ENCODE data around the gene RAB6D.
"Not testable (repeated sequence)": the region's sequence is repeated elsewhere in the genome, so short reads cannot be mapped to it uniquely, and the experiment has no call there.

RAB6D gene

DNA sequence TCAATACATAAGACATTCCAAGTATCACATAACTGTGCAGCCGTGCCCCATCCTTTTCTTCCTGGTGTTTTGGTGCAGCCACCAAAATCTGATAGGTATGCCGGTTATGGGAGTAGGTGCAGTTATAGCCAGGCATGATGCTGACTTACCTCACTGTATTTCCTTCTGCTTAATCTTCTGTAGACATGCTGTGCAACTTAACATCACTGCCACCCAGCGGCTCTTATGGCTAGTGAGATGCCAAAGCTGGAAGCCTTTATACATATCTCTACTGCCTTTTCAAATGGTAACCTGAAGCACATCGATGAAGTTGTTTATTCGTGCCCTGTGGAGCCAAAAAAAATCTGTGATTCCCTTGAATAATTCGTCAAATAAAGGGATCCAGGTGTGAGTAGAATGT lies 28.6 kb downstream of the RAB6D start:
- DNase-seq (ENCODE audit: low spot score); H3K27ac Mint-ChIP-seq; H3K4me3 Mint-ChIP-seq; H3K9me3 Mint-ChIP-seq; H3K36me3 Mint-ChIP-seq (ENCODE audit: low read depth); H3K4me1 Mint-ChIP-seq (ENCODE audit: low read depth): not testable (repeated sequence)
- peaks cover 31% of the 10 kb centered on the region for H3K27me3 Mint-ChIP-seq (ENCODE audit: low read depth)

DNA sequence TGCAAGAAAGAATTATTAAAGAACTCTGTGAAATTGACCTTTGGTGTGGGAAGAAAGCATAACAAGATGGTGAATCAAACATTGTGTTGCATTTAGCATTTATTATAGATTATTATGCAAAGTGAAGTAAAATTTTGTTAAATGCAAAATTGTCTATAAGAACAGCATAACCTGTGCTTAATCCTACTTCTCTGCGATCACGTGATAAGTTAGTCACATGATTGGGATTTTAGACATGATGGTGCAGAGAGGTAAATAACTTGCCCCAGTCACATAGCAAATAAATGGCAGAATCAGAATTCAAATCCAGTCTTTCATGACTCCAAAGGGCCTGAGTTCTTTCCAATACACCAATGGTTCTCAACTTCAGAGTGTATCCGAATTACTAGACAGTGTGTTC lies 31.3 kb downstream of the RAB6D start:
- DNase-seq (ENCODE audit: low spot score); H3K4me1 Mint-ChIP-seq (ENCODE audit: low read depth): not testable (repeated sequence)
- peaks cover 37% of the 10 kb centered on the region for H3K27me3 Mint-ChIP-seq (ENCODE audit: low read depth)

GRCh38 chr2:131331000-131331399 lies 33.0 kb downstream of the RAB6D start:
- peaks cover 33% of the 10 kb centered on the region for H3K27me3 Mint-ChIP-seq (ENCODE audit: low read depth)
- H3K9me3 Mint-ChIP-seq; DNase-seq (ENCODE audit: low spot score): not testable (repeated sequence)

More for the DNA sequence above, 31.3 kb downstream of the RAB6D start:
- H3K9me3 Mint-ChIP-seq; H3K27ac Mint-ChIP-seq; H3K36me3 Mint-ChIP-seq (ENCODE audit: low read depth); H3K4me3 Mint-ChIP-seq: not testable (repeated sequence)

DNA sequence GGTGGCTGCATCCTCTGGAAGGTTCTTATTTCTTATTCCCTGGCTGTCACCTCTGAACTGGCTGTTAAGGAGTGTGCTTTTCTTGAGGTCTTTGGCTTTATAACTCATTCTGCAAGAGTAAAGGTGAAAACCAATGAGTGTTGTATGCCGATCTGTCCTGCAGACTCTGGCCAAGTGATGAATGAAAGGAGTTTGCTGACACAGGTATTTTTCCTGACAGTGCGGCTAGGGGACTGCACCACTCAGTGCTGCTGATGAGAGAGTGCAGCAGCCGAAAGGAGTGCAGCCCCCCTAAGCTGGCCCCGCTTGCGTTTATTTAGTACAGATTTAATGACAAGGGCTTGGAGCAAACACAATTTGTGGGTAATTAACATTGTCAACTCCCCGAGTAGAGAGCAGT lies 41.8 kb downstream of the RAB6D start:
- Mint-ChIP-seq H3K4me1 (ENCODE audit: low read depth) (no peaks in the 10 kb centered on the region), H3K27me3 (ENCODE audit: low read depth) (peaks cover 12% of the 10 kb centered on the region), H3K4me3 (no peak overlapping the region), H3K36me3 (ENCODE audit: low read depth) (no peaks in the 10 kb centered on the region), H3K27ac (no peak overlapping the region), H3K9me3 (no peaks in the 10 kb centered on the region)
- DNase-seq (ENCODE audit: low spot score), result no peak

More at GRCh38 chr2:131331000-131331399, 33.0 kb downstream of the RAB6D start:
- not testable (repeated sequence) for H3K4me1 Mint-ChIP-seq (ENCODE audit: low read depth); H3K27ac Mint-ChIP-seq; H3K4me3 Mint-ChIP-seq; H3K36me3 Mint-ChIP-seq (ENCODE audit: low read depth)

DNA sequence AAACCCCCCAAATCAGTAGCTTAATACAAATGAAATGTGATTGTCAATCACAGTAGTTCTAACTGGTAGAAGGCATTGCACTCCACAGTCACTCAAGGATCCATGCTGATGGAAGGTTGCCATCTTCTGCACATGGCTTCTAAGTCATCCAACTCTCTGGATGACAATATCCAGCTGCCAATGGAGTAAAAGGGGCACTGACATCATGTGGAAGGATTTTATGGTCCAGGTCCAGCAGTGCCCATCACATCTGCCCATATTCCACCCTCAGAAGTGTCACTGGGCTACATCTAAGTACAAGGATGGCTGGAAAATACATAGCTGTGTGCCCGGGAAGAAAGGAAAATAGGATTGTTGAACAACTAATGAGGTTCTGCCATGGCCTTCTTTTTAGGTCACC lies 42.6 kb downstream of the RAB6D start:
- not testable (repeated sequence) for H3K27ac Mint-ChIP-seq; DNase-seq (ENCODE audit: low spot score); H3K36me3 Mint-ChIP-seq (ENCODE audit: low read depth); H3K4me3 Mint-ChIP-seq; H3K9me3 Mint-ChIP-seq; H3K4me1 Mint-ChIP-seq (ENCODE audit: low read depth)
- H3K27me3 Mint-ChIP-seq (ENCODE audit: low read depth), result peaks cover 14% of the 10 kb centered on the region

- not testable (repeated sequence) for H3K36me3 Mint-ChIP-seq (ENCODE audit: low read depth); H3K4me3 Mint-ChIP-seq; H3K4me1 Mint-ChIP-seq (ENCODE audit: low read depth); DNase-seq (ENCODE audit: low spot score); H3K27ac Mint-ChIP-seq; H3K9me3 Mint-ChIP-seq
- H3K27me3 Mint-ChIP-seq (ENCODE audit: low read depth), result peaks cover 13% of the 10 kb centered on the region
These were observed 53.0 kb downstream of the RAB6D start for GRCh38 chr2:131311001-131311400.
